GM18861 (cell line): ENCODE results near the gene ALG1.
"Not testable (repeated sequence)": the region's sequence is repeated elsewhere in the genome, so short reads cannot be mapped to it uniquely, and the experiment has no call there.

ENCODE experiments used
- ATAC-seq: cut with Tn5 transposase; IDR thresholded peaks from one replicate; pipeline ENCODE4 v1.9.1; 2021; ENCODE audit not compliant: unreplicated experiment

The ALG1 gene

GRCh38 chr16:5072334-5073278 lies 963 bp downstream of the ALG1 start:
- ATAC-seq = no peak

GRCh38 chr16:5073279-5073629 lies 1.6 kb downstream of the ALG1 start:
- ATAC-seq = no peak

GRCh38 chr16:5073771-5074170 lies 2.1 kb downstream of the ALG1 start:
- ATAC-seq = not testable (repeated sequence)

- no peak for ATAC-seq
Observed at GRCh38 chr16:5075637-5076036, 4.0 kb downstream of the ALG1 start.

GRCh38 chr16:5077304-5077703 lies 5.7 kb downstream of the ALG1 start:
- no peak for ATAC-seq

GRCh38 chr16:5078626-5079025 lies 7.0 kb downstream of the ALG1 start:
- no peak for ATAC-seq

GRCh38 chr16:5080461-5080860 lies 8.8 kb downstream of the ALG1 start:
- not testable (repeated sequence) for ATAC-seq

- not testable (repeated sequence) for ATAC-seq
Observed at GRCh38 chr16:5080996-5081395, 9.4 kb downstream of the ALG1 start.

GRCh38 chr16:5083646-5084045 lies 12.0 kb downstream of the ALG1 start:
- ATAC-seq = not testable (repeated sequence)

GRCh38 chr16:5084099-5084731 lies 12.6 kb downstream of the ALG1 start:
- not testable (repeated sequence) for ATAC-seq

- ATAC-seq = not testable (repeated sequence)
Observed at GRCh38 chr16:5084802-5085201, 13.2 kb downstream of the ALG1 start.

- ATAC-seq = not testable (repeated sequence)
Observed at GRCh38 chr16:5085716-5086115, 14.1 kb downstream of the ALG1 start.

GRCh38 chr16:5088086-5088790 lies 16.6 kb downstream of the ALG1 start:
- ATAC-seq = not testable (repeated sequence)

- ATAC-seq = not testable (repeated sequence)
Observed at GRCh38 chr16:5088936-5089335, 17.3 kb downstream of the ALG1 start.

GRCh38 chr16:5089911-5090555 lies 18.4 kb downstream of the ALG1 start:
- ATAC-seq = not testable (repeated sequence)

- ATAC-seq = not testable (repeated sequence)
Observed at GRCh38 chr16:5090592-5090991, 18.9 kb downstream of the ALG1 start.

GRCh38 chr16:5093081-5093480 lies 21.4 kb downstream of the ALG1 start:
- not testable (repeated sequence) for ATAC-seq

GRCh38 chr16:5093746-5094145 lies 22.1 kb downstream of the ALG1 start:
- ATAC-seq = not testable (repeated sequence)

- ATAC-seq = not testable (repeated sequence)
Observed at GRCh38 chr16:5095145-5095830, 23.6 kb downstream of the ALG1 start.

GRCh38 chr16:5096437-5097060 lies 24.9 kb downstream of the ALG1 start:
- ATAC-seq = not testable (repeated sequence)
